Epidermal melanocyte (primary cell): Measurements from ENCODE around the gene MTG2.

Experiments
- DNase-seq: peaks from one replicate; pipeline ENCODE4 v3.0.0; 2011; ENCODE audit warnings: low spot score; ENCODE audit not compliant: insufficient read length

Gene MTG2

DNA sequence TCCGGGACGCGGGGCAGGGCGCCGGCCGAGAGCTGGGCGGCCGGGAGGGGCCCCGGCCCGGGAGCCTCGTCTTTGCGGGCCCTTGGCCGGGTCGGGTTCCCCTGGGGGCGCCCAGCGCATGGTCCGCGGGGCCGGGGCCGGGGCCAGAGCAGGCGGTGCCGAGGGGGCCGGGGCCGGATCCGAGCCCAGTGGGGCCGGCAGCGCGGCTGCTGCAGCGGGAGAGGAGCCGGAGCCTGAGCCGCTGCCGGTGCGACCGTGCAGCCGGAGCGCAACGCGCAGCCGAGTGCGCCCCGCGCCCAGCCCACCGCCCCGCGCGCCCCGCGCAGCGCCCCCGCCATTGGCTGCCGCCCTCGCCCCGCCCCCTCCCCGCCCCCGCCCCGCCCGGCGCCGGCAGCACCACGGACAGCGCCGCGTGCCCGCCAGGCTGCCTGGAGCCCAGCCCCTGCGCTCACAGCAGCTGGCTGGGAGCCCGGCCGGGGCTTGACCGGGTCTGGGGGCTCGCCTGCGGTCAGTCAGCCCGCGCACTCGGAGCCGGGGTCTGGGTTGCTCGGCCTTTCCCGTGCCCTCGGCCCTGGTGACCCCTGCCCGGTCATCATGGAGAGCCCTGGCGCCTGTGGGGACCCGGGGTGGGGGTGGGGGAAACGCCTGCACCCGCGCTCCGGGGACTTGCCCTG, 37.3 kb downstream of the MTG2 start, which contains the start of gene HRH3:
Gene HRH3, minus strand, starts transcription at position 287 of the 674 bp plus-strand sequence. CDS start 308 bp downstream, outside the sequence.
- peak; percentile 48 for DNase-seq

DNA sequence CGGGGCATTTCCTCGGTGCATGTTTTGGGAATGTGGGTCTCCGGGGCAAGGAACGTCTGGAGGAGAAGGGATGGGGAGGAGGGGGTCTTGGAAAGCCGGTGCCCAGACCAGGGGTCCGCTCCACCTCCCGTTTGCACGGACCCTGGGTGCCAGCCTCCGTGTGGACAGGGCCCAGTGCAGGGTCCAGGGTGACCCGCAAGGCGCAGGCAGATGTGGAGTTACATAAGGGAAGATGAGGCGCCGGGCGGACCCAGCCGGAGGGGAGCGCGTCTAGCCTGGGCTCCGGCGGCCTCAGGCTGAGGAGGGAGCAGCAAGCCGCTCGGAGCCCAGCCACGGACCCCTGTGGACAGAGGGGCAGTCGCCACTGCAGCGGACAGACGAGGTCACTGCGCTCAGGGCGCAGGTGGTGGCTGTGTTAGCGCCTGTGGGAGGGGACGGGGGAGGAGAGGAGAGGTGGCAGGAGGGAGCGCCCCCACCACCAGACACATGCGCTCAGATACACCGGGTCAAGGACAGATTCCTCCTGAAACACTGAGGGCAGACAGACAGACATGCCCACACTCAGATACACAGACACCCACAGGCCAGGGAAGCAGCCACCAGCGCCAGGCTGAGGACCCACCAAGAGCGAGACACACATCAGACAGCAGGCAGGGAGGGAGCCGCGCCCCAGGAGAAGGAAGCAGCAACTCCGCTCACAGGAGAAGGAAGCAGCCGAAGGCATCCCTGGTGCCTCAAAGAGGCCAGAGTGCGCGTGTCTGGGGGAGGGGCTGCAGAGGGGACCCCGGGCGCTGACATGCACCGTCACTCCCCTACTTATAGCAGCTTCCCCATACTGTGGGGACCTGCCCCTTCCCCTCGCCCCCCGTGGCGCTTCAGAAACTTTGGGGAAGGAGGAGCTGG, 38.1 kb downstream of the MTG2 start:
- no peak for DNase-seq

DNA sequence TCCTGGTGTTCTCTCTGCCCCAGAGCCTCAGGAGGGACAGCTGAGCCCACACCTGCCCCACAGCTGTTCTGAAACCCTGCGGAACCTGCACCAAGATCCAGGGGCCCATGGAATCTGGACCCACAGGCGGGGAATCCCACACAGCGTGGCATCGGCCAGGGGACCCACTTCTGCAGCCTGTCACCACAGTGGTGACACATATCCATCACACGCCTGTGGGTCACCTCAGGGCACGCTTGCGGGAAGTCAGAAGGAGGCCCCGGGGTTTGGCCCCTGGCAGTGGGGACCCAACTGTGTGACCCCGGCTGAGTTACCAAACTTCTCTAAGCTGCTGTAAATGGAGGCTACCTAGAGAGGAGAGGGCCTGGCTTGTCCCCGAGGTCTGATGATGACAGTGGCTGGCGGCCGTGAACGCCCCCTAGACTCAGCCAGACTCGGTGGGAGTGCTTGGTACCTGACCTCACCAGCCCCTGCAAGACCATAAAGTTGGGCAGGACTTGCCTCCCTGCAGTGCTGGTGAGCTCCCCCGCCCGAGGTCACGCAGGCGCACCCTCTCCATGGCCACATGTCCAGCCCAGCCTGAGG, 39.5 kb downstream of the MTG2 start:
- no peak for DNase-seq

DNA sequence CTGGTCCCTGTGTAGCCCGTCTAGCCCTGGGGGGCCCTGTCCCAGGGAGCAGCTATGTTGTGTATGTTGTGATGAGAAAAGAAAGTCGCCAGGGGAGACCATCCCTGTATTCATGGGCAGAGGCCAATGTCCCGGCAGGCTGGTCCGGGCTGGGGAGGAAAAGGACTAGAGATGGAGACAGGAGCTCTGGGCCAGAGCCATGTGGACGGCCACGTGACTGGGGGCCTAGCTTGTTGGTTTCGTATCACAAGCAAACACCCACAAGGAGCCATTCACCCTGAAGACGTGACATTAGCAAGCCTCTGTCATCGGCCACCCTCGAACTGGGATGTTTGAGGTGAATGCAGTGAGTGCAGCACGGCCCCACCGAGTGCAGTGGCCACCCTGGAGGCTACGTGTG, 40.1 kb downstream of the MTG2 start:
- no peak for DNase-seq

DNA sequence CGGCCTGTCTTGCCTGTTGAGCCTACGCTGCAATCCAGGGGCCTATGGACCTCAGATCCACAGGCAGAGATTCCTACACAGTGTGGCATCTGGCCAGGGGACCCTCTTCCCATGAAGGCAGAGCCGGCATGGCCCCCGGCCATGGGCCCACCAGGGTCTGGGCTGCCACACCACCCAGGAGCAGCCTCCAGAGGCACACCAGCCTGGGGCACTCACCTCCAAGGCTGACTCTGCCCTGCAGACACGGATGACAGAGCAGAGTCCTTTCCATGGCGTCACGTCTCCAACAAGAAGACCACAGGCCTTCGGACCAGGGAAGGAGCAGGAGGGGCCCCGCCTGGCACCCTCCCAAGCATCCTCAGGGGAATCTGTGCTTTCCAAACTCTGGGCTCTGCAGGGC, 40.7 kb downstream of the MTG2 start:
- no peak for DNase-seq

DNA sequence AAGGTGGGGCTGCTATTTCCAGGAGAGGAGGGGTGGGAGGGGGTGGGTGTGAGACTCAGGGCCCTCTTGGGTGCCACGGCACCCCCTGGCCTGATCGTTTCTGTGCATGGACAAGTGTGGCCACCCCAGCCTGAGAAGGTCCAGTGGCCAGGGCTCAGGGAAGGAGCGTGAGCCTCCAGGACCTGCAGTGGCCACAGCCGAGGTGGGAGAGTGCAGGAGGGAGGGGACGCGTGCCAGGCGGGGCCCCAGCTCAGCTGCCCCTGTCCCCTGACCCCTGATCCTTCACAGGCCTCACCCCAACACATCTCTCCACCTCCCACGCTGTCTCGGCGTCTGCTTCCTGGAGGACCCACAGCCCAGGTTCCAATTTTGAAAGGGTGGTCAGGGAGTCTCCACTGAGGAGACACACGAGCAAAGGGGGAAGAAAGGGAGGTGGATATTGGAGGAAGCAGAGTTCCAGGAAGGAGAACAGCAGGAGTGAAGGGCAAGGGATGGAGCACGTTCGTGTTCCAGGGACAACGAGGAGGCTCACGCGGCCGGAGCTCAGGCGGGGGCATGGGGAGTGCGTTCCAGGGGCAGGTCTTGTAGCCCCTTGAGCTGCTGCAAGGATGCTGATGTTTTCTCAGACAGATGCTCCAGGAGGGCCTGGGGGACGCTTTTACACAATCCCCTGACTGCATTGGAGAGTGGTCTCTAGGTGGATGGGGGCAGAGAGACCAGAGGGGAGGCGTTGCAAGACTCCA, 41.5 kb downstream of the MTG2 start:
- no peak for DNase-seq

DNA sequence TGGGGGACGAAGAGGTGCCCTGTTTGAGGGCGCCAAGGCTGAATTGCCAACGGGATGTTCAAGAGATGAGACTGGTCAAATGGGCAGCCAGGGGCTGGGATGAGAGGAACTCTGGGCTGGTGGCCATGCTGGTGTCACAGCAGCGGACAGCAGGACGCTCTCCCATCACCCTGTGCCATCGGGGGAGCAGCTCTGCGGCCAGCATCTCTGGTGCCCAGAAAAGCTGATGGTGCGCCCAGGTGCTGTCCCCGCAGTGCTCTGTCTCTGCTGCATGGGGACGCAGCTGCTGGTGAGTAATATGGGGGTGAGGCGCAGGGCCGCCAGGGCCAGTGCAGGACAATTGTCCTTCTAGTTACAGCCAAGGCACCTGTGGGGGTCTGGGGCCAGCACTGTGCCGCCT, 42.2 kb downstream of the MTG2 start:
- no peak for DNase-seq

DNA sequence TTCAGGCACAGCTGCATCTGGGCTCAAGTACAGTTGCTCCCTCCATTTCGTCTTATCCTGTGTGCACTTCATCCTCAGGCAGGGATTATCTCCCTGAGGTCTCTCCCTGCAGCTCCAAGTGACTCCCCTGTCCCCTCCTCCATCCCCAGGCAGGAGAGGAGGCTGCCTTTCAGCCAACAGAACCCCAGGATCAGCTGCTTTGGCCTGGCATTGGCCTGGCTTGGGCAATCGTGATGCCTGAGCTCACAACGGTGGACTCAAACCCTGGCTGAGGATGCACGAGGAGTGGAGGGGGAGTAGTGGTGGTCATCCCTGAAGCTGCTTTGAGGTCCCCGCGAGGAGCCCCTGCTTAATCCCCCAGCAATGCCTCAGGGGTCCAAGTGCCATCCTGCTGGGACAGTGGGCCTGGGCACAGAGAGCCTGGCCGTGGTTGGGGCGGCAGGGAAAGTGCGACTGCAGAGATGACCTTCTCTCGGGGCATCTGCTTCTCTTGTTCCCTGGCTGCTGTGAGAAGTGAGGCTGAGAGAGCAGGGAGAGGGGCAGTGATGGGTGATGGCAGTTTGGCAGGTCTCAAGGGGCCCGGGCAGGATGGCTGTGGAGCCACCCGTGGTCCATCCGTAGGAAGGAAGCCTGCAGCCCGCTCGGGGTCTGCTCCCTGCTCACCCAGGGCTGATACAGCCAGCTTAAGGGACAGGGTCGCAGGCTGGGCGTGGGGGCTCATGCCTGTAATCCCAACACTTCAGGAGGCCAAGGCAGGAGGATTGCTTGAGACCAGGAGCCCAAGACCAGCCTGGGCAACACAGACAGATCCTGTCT, 43.2 kb downstream of the MTG2 start:
- DNase-seq: no peak

DNA sequence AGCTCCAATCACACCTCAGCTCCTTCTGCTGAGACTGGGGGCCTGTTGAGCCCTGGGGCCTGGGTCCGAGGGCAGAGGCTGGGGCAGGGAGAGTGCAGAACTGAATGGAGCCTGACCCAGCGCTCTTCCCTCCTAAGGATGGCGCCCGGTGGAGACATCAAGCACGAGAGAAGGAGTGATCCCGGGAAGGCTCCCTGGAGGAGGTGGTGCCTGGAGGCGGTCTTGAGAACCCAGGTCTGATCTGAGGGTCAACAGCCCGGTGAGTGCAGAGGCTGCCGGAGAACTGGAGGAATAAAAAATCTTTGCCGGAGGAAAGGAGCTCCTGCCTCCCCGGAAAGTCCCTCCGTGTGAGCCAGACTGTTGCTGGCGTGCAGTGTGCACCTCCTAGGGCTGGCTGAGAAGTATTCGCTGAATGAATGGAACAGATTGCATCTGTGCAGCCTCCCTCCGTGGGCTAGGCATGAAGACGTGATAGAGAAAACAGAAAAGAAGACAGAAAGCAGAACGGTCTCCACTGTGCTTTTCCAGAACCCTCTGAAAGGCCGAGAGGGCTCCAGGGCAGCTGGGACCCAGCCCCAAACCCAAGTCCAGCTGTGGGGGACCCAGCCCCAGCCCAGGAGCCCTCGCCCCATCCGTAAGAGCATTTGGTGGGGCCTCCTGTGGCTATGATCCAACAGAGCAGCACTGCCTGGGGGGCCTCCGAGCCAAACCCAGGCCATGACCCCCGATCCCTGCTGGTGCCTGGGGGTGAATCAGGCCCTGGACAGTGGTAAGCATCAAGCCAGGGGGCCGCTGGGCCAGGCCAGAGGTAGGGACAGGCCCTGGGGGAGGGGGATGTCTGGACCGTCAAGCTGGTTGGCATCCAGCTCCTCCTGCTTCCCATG, 44.1 kb downstream of the MTG2 start:
- no peak for DNase-seq

DNA sequence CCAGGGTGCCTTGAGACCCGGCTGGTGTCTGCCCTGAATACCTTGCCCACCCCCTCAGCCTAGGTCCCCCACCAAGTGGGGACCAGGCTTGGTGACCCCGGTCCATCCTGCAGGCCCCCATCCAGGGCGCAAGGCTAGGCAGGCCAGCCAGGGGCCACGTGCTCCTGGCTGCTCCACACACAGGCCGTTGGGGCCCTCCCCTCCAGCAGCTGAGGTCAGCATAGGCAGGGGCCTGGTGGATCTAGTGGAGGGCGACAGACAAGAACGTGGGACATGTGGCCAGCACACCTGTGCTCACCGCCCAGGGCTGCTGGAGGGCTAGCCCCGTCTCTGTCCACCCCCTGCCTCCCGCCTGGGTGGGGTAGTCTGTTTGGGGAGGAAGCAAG, 44.8 kb downstream of the MTG2 start:
- DNase-seq: no peak

DNA sequence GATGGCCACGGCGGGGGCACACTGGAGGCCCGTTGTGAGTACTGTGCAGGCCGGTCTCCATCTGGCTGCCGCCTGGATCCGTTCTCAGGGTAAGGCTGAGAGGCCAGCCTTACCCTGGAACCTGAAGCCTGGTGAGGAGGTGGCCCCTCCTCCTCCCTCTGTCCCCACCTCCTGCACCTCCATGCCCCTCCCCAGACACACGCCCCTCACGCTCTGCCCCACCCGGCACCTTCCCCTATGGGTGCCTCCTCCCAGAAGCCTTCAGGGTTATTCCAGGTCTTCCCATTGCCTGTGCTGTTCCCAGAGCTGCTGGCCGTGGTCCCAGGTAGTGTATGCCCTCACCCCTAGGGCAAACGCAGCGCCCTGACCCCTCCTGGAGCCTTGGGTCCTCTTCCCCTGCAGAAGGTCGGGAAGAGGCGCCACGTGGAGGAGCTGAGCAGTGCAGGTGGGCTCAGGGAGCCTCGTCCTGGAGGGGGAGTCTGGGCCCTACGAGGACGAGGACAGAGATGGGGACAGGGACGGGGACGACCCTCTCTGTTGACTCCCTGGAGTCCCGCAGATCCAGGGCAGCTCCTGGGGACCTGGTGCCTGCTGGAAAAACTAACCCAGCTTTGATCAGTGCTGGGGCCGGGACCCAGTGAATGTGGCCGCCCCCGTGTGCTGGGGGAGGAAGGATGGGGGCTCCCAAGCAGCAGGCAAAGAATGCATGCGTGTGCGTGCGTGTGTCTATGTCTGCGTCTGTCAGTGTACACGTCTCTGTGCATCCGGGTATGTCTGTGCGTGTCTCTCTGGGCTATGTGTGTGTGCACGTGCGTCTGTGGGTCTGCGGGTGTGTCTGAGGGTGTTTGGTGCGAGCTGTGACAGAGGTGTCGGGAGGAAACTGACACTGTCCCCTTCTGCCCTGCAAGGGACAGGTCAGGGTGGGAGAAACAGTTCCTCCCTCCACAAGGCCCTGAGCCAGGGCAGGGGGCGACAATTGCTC, 45.4 kb downstream of the MTG2 start:
- no peak for DNase-seq

DNA sequence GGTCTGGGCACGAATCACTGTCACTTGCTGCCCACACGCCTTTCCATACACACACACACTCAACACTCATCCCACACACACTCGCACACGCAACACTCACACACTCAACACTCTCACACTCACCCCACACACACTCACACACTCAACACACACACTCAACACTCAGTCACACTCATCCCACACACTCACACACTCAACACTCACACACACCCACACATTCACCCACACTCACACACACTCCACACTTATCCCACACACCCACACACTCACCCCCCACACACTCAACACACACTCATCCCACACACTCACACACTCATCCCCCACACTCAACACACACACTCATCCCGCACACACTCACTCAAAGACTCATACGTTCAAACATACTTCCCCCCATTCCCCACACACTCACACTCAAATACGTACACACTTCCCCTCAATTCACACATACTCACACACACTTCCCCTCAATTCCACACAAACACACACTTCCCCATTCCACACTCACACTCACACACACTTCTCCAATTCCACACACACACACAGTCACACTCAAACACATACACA, 46.2 kb downstream of the MTG2 start:
- DNase-seq: no peak

DNA sequence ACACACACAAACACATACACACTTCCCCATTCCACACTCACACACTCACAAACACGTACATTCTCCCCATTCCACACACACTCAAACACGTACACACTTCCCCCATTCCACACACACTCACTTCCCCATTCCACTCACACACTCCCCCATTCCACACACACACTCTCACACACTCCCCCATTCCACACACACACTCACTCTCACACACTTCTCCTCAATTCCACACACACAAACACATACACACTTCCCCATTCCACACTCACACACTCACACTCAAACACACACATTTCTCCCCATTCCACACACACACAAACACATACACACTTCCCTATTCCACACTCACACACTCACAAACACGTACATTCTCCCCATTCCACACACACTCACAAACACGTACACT, 46.8 kb downstream of the MTG2 start:
- no peak for DNase-seq

DNA sequence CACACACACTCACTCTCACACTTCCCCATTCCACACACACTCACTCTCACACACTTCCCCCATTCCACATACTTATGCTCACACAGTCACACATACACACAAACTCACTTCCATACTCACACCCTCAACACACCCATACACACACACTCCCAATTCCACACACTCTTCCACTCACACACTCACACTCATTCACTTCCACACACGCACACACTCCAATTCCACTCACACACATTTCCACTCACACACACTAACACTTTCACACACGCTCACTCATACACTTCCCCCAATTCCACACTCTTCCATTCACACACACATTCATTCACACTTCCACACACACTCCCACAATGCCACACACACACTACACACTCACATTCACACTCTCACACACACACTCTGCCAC, 47.4 kb downstream of the MTG2 start:
- no peak for DNase-seq

DNA sequence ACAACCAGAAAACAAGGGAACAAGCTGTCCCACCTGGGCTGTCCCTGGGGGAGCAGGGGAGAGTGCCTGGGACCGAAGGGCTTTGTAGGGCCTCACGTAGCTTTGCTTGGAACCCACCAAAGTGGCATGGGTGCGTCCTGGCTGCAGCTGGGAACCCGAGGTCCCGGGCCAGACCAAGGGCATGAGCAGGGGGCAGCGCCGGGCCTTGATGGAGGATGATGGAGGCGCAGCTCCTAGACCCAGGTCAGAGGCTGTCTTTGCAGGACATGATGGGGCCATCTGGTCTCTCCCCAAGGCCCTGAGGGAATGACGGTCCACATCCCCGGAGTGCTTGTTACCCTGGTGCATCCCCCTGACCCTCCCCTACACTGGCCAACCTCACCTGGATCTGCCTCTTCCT, 47.9 kb downstream of the MTG2 start:
- DNase-seq: no peak

DNA sequence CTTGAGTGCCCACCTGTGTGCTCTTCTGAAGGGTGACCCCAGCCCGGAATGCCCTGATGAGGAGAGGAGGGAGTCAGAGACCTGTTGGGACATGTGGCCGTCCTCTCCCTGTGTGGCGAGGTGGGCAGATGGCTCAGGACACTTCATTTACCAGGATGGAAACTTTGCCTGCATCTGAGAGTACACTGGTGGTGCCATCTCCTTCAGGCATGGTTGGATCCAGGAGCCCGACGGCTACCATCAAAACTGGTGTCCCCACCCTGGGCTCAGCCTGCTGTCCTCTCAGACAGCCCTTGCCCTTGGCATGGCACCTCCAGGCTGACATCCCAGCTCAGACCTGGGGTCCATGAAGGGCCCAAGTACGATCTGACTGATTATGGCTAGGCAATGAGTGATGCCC, 48.5 kb downstream of the MTG2 start:
- DNase-seq: no peak

DNA sequence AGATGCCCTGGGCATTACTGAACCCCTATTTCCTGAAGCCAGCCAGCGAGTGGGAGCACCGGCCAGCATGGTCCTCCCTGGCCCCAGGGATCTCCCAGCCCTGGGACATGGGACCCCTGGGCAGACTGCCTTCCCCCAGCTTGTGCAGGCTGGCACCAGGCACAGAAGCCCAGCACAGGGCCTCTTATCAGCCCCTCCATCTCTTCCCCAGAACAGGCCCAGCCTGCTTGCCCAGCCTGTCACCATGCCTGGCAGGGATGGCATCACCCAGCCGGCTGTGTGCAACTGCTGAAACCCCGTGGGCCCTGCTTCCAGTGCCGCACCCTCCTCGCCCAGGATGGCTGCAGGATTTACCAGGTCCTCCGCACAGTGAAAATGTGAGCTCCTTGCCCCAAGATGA, 49.4 kb downstream of the MTG2 start:
- no peak for DNase-seq
